HepG2 (cell line): ENCODE results near the gene SFT2D1. TPM values are rescaled to one million over a fixed set of nuclear protein-coding genes. Genes with fewer than 3 reads are reported as not detected.

Source experiments
- BCL6 ChIP-seq: IDR thresholded peaks from 2 replicates; pipeline ENCODE4 v1.6.1; 2016; ENCODE audit warnings: missing genetic modification reagents, missing compliant biosample characterization
- KLF16 ChIP-seq, 2 experiments: sonication (generic) in 1 of 2; formaldehyde crosslinking in 1 of 2; IDR thresholded peaks; 2 replicates each; pipeline versions ENCODE4 v1.6.1 to v1.8.0; 2016 to 2023; ENCODE audit warnings: missing genetic modification reagents in 2 of 2, missing compliant biosample characterization in 1 of 2
- MAZ ChIP-seq, 2 experiments: sonication (generic) in 1 of 2; formaldehyde crosslinking in 1 of 2; IDR thresholded peaks; 2 replicates each; pipeline versions ENCODE4 v1.5.0 to v1.6.1; 2012 to 2020; ENCODE audit warnings: low read depth in 2 of 2, mild to moderate bottlenecking in 2 of 2, borderline replicate concordance in 1 of 2, improper control_type of control experiment in 1 of 2, low read length in 1 of 2, missing genetic modification reagents in 1 of 2, moderate library complexity in 1 of 2
- MEIS1 ChIP-seq: sonication (generic); formaldehyde crosslinking; IDR thresholded peaks from 2 replicates; pipeline ENCODE4 v1.9.0; 2021; ENCODE audit warnings: mild to moderate bottlenecking, missing genetic modification reagents, moderate library complexity, borderline replicate concordance
- PHF8 ChIP-seq: sonication (generic); formaldehyde crosslinking; IDR thresholded peaks from 2 replicates; pipeline ENCODE4 v1.5.0; 2020; ENCODE audit warnings: missing genetic modification reagents
- PITX1 ChIP-seq: sonication (generic); formaldehyde crosslinking; IDR thresholded peaks from 2 replicates; pipeline ENCODE4 v1.5.1; 2020; ENCODE audit warnings: mild to moderate bottlenecking, missing genetic modification reagents
- SMARCC2 ChIP-seq: fragments of 450-650 bp; IDR thresholded peaks from 2 replicates; pipeline ENCODE4 v1.6.1; 2017; ENCODE audit warnings: antibody characterized with exemption, mild to moderate bottlenecking
- SNAI1 ChIP-seq: sonication (generic); formaldehyde crosslinking; IDR thresholded peaks from 2 replicates; pipeline ENCODE4 v1.5.0; 2020; ENCODE audit warnings: mild to moderate bottlenecking, missing genetic modification reagents, borderline replicate concordance
- ZNF12 ChIP-seq: sonication (generic); formaldehyde crosslinking; IDR thresholded peaks from 2 replicates; pipeline ENCODE4 v1.5.0; 2020; ENCODE audit warnings: missing genetic modification reagents
- ZNF224 ChIP-seq: sonication (generic); formaldehyde crosslinking; IDR thresholded peaks from 2 replicates; pipeline ENCODE4 v1.5.0; 2020; ENCODE audit warnings: mild to moderate bottlenecking, missing genetic modification reagents
- ZNF746 ChIP-seq: sonication (generic); formaldehyde crosslinking; IDR thresholded peaks from 2 replicates; pipeline ENCODE4 v1.8.0; 2022; ENCODE audit warnings: mild to moderate bottlenecking, missing genetic modification reagents
- ZNF761 ChIP-seq: sonication (generic); formaldehyde crosslinking; conservative IDR thresholded peaks from 2 replicates; pipeline ENCODE4 v1.4.0; 2020; ENCODE audit warnings: mild to moderate bottlenecking, missing genetic modification reagents
- ZSCAN29 ChIP-seq: sonication (generic); formaldehyde crosslinking; conservative IDR thresholded peaks from 2 replicates; pipeline ENCODE4 v1.4.0; 2020; ENCODE audit warnings: mild to moderate bottlenecking, missing genetic modification reagents
- polyA plus RNA-seq, 8 experiments: library from polyadenylated mRNA; depleted of rRNA in 3 of 8; stranded (reverse) in 7 of 8; unstranded in 1 of 8; fragments of >200 nt; fragmentation: Illumina TruSeq in 4 of 8; extraction: Trizol in 4 of 8; gene quantifications; 2 replicates each; pipeline versions ENCODE4 v1.2.1 to v1.2.3, GENCODE V29; 2011 to 2016; ENCODE audit warnings: low read depth in 4 of 8, missing spikeins in 1 of 8, mixed read lengths in 1 of 8; ENCODE audit not compliant: insufficient read depth in 1 of 8
- total RNA-seq, 5 experiments: library from RNA; depleted of rRNA; stranded (reverse); fragments of >200 nt; fragmentation: Illumina TruSeq; extraction: Trizol; gene quantifications; 2 replicates each; pipeline ENCODE4 v1.2.3, GENCODE V29; 2016; ENCODE audit warnings: low read depth in 1 of 5
- TF ChIP-seq, protein P1 (sequence below): IDR thresholded peaks from 2 replicates; pipeline ENCODE4 v1.6.1; 2016; ENCODE audit warnings: low read depth, missing genetic modification reagents, missing compliant biosample characterization
- TF ChIP-seq, protein P2 (sequence below): sonication (generic); IDR thresholded peaks from 2 replicates; pipeline ENCODE4 v1.6.1; 2016; ENCODE audit warnings: low read depth, borderline replicate concordance
- TF ChIP-seq, protein P3 (sequence below): fragments of 450-650 bp; IDR thresholded peaks from 2 replicates; pipeline ENCODE4 v1.6.1; 2016
- TF ChIP-seq, protein P4 (sequence below): sonication (generic); formaldehyde crosslinking; IDR thresholded peaks from 2 replicates; pipeline ENCODE4 v1.4.0; 2020; ENCODE audit warnings: missing genetic modification reagents

Gene SFT2D1
- total and polyA plus RNA-seq, 2 of the 13 experiments (the other 11 are each of a cell fraction or from before 2014, with no cell fraction given), result 115 to 147 TPM

DNA sequence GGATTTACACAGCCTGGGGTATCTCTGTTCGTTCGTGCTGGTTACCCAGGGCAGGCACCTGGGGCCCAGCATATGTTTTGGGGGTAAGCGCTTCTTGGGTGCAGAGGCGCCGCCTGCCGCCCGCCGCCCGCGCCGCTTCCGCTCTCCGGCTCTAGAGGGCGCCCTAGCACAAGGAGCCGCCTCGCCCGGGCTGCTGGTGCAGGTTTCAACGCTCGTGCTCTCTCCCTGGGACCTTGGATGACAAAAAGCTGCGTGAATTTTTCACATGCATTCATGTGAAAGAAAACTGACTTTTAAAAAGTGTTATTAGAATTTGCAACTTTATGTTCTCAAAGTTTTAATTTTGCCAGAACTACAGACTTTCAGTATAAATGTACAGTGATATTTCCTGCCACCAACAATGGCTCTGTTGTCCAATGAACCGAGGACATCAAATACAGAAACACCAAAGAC is 66.6 kb downstream of the SFT2D1 start (continued):
- peak; percentile 71; the same call in 1 of the 2 replicates for TF ChIP-seq SNAI1
- TF ChIP-seq, protein P1, sequence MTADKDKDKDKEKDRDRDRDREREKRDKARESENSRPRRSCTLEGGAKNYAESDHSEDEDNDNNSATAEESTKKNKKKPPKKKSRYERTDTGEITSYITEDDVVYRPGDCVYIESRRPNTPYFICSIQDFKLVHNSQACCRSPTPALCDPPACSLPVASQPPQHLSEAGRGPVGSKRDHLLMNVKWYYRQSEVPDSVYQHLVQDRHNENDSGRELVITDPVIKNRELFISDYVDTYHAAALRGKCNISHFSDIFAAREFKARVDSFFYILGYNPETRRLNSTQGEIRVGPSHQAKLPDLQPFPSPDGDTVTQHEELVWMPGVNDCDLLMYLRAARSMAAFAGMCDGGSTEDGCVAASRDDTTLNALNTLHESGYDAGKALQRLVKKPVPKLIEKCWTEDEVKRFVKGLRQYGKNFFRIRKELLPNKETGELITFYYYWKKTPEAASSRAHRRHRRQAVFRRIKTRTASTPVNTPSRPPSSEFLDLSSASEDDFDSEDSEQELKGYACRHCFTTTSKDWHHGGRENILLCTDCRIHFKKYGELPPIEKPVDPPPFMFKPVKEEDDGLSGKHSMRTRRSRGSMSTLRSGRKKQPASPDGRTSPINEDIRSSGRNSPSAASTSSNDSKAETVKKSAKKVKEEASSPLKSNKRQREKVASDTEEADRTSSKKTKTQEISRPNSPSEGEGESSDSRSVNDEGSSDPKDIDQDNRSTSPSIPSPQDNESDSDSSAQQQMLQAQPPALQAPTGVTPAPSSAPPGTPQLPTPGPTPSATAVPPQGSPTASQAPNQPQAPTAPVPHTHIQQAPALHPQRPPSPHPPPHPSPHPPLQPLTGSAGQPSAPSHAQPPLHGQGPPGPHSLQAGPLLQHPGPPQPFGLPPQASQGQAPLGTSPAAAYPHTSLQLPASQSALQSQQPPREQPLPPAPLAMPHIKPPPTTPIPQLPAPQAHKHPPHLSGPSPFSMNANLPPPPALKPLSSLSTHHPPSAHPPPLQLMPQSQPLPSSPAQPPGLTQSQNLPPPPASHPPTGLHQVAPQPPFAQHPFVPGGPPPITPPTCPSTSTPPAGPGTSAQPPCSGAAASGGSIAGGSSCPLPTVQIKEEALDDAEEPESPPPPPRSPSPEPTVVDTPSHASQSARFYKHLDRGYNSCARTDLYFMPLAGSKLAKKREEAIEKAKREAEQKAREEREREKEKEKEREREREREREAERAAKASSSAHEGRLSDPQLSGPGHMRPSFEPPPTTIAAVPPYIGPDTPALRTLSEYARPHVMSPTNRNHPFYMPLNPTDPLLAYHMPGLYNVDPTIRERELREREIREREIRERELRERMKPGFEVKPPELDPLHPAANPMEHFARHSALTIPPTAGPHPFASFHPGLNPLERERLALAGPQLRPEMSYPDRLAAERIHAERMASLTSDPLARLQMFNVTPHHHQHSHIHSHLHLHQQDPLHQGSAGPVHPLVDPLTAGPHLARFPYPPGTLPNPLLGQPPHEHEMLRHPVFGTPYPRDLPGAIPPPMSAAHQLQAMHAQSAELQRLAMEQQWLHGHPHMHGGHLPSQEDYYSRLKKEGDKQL, result 0 out of 2 replicates have a peak, but pooled peaks have one; percentile 23
- TF ChIP-seq ZSCAN29 (CRISPR knock-in tag), result 0 out of 2 replicates have a peak, but pooled peaks have one; percentile 48
- TF ChIP-seq, protein P2, sequence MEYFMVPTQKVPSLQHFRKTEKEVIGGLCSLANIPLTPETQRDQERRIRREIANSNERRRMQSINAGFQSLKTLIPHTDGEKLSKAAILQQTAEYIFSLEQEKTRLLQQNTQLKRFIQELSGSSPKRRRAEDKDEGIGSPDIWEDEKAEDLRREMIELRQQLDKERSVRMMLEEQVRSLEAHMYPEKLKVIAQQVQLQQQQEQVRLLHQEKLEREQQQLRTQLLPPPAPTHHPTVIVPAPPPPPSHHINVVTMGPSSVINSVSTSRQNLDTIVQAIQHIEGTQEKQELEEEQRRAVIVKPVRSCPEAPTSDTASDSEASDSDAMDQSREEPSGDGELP, result peak; percentile 20; the same call in 1 of the 2 replicates
- TF ChIP-seq SMARCC2, result no peak
- TF ChIP-seq MEIS1 (CRISPR knock-in tag), result 0 out of 2 replicates have a peak, but pooled peaks have one; percentile 27
- 0 out of 2 replicates have a peak, but pooled peaks have one; percentile 39 for TF ChIP-seq ZNF746 (CRISPR knock-in tag)
- TF ChIP-seq ZNF12, result no peak
- TF ChIP-seq BCL6, result no peak
- no peak for TF ChIP-seq MAZ (IDR thresholded peaks at IDR 0.05; ENCODE audit: borderline replicate concordance, low read depth, low read length)
- TF ChIP-seq MAZ (CRISPR knock-in tag; IDR thresholded peaks at IDR 0.05; ENCODE audit: low read depth), result peak; percentile 29; the same call in 1 of the 2 replicates
- TF ChIP-seq PHF8 (CRISPR knock-in tag), result 0 out of 2 replicates have a peak, but pooled peaks have one; percentile 35
- 0 out of 2 replicates have a peak, but pooled peaks have one; percentile 49 for TF ChIP-seq ZNF224 (CRISPR knock-in tag)
- TF ChIP-seq PITX1 (CRISPR knock-in tag), result 0 out of 2 replicates have a peak, but pooled peaks have one; percentile 25
- TF ChIP-seq, protein P3, sequence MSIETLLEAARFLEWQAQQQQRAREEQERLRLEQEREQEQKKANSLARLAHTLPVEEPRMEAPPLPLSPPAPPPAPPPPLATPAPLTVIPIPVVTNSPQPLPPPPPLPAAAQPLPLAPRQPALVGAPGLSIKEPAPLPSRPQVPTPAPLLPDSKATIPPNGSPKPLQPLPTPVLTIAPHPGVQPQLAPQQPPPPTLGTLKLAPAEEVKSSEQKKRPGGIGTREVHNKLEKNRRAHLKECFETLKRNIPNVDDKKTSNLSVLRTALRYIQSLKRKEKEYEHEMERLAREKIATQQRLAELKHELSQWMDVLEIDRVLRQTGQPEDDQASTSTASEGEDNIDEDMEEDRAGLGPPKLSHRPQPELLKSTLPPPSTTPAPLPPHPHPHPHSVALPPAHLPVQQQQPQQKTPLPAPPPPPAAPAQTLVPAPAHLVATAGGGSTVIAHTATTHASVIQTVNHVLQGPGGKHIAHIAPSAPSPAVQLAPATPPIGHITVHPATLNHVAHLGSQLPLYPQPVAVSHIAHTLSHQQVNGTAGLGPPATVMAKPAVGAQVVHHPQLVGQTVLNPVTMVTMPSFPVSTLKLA, result no peak
- TF ChIP-seq, protein P4, sequence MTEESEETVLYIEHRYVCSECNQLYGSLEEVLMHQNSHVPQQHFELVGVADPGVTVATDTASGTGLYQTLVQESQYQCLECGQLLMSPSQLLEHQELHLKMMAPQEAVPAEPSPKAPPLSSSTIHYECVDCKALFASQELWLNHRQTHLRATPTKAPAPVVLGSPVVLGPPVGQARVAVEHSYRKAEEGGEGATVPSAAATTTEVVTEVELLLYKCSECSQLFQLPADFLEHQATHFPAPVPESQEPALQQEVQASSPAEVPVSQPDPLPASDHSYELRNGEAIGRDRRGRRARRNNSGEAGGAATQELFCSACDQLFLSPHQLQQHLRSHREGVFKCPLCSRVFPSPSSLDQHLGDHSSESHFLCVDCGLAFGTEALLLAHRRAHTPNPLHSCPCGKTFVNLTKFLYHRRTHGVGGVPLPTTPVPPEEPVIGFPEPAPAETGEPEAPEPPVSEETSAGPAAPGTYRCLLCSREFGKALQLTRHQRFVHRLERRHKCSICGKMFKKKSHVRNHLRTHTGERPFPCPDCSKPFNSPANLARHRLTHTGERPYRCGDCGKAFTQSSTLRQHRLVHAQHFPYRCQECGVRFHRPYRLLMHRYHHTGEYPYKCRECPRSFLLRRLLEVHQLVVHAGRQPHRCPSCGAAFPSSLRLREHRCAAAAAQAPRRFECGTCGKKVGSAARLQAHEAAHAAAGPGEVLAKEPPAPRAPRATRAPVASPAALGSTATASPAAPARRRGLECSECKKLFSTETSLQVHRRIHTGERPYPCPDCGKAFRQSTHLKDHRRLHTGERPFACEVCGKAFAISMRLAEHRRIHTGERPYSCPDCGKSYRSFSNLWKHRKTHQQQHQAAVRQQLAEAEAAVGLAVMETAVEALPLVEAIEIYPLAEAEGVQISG, result peak; percentile 50; the same call in 1 of the 2 replicates
- 0 out of 2 replicates have a peak, but pooled peaks have one; percentile 37 for TF ChIP-seq ZNF761
- peak in 1 of 2 experiments; percentile 71; a peak in 2 of 4 replicates for TF ChIP-seq KLF16 (CRISPR knock-in tag; IDR thresholded peaks at IDR 0.05)
